DOHH2 (cell line): ENCODE measurements around the gene PCDH15.

Experiments used
- CTCF ChIP-seq: fragments of 200-600 bp; sonication (generic); IDR thresholded peaks from one replicate; pipeline ENCODE4 v1.5.1; 2014; ENCODE audit warnings: antibody characterized with exemption, mild to moderate bottlenecking, low read depth, low read length; ENCODE audit not compliant: poor library complexity, severe bottlenecking
- EZH2phosphoT487 ChIP-seq: fragments of 200-600 bp; sonication (generic); IDR thresholded peaks from 2 replicates; pipeline ENCODE4 v1.6.1; 2017; ENCODE audit warnings: borderline replicate concordance, mild to moderate bottlenecking, antibody characterized with exemption, low read length, moderate library complexity, mixed read lengths

GRCh38 chr10:54667136-54667535 lies 133.9 kb downstream of the PCDH15 start:
- no peak for TF ChIP-seq CTCF
- TF ChIP-seq EZH2phosphoT487, result no peak
